Measurements from ENCODE around the gene PDP2.

DNA sequence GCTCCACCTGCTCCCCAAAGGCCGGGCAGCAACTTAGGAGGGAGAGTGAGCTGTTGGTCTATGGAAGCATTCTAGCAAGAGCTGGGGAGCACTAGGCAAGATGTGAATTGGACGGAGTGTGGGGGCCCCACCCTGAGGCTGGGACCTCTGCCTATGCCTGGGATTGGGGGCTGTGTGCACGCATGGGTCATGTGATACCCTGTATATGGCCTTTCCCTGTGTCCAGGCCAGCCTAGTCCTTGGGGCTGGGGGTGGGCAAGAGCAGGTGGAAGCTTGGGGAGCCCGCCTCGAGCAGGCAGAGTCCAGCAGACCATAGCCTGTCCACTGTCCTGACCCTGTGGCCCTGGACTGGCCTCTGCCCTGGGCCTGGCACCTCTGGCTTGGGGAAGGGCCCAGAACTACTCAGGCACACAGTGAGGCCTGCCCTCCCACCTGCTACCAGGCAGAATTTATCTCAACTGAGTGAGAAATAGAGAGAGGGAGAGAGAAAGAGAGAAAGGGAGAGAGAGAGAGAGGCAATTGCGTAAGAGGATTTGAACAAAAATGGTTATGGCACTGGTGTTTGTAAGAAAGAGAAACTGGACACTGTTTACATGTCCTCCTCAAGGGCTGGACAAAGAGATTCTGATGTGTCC is 19.1 kb downstream of the PDP2 start:
- TF ChIP-seq, protein P1, sequence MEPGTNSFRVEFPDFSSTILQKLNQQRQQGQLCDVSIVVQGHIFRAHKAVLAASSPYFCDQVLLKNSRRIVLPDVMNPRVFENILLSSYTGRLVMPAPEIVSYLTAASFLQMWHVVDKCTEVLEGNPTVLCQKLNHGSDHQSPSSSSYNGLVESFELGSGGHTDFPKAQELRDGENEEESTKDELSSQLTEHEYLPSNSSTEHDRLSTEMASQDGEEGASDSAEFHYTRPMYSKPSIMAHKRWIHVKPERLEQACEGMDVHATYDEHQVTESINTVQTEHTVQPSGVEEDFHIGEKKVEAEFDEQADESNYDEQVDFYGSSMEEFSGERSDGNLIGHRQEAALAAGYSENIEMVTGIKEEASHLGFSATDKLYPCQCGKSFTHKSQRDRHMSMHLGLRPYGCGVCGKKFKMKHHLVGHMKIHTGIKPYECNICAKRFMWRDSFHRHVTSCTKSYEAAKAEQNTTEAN (CRISPR knock-in tag; IDR thresholded peaks at IDR 0.05) = no peak
- TF ChIP-seq, protein P2, sequence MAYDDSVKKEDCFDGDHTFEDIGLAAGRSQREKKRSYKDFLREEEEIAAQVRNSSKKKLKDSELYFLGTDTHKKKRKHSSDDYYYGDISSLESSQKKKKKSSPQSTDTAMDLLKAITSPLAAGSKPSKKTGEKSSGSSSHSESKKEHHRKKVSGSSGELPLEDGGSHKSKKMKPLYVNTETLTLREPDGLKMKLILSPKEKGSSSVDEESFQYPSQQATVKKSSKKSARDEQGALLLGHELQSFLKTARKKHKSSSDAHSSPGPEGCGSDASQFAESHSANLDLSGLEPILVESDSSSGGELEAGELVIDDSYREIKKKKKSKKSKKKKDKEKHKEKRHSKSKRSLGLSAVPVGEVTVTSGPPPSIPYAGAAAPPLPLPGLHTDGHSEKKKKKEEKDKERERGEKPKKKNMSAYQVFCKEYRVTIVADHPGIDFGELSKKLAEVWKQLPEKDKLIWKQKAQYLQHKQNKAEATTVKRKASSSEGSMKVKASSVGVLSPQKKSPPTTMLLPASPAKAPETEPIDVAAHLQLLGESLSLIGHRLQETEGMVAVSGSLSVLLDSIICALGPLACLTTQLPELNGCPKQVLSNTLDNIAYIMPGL (CRISPR knock-in tag; IDR thresholded peaks at IDR 0.05) = no peak
- TF ChIP-seq, protein P3, sequence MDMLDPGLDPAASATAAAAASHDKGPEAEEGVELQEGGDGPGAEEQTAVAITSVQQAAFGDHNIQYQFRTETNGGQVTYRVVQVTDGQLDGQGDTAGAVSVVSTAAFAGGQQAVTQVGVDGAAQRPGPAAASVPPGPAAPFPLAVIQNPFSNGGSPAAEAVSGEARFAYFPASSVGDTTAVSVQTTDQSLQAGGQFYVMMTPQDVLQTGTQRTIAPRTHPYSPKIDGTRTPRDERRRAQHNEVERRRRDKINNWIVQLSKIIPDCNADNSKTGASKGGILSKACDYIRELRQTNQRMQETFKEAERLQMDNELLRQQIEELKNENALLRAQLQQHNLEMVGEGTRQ (CRISPR knock-in tag; IDR thresholded peaks at IDR 0.05) = no peak
- TF ChIP-seq FOXJ3 (CRISPR knock-in tag; IDR thresholded peaks at IDR 0.05; ENCODE audit: borderline replicate concordance) = no peak

Data from WTC11 (cell line).